ENCODE data around the gene FOXO3. TPM values are rescaled to one million over a fixed set of nuclear protein-coding genes. Genes with fewer than 3 reads are reported as not detected.

FOXO3 gene
- total and polyA plus RNA-seq, 4 donors, result 11.0 to 89.6 (median 44.1) TPM

- no peaks in the 10 kb centered on the region for H3K27me3 ChIP-seq (ENCODE audit: control insufficient read depth in 1 of 2, insufficient read depth in 2 of 2, low read length in 1 of 2)
- H3K9me3 ChIP-seq (ENCODE audit: control insufficient read depth, low read length), result no peaks in the 10 kb centered on the region
- H3K36me3 ChIP-seq (ENCODE audit: control insufficient read depth in 1 of 2, insufficient read depth in 2 of 2, low read length in 1 of 2), result no peaks in the 10 kb centered on the region
- ATAC-seq (ENCODE audit: low FRiP score) (no peak), DNase-seq (no peak)
- H3K27ac ChIP-seq (ENCODE audit: low read depth in 1 of 2, low read length in 2 of 2), result peak overlapping the region; percentile 9 to 98
- WGBS, 2 donors, result 63 to 72% methylated on average over 1 of the region's 1 CpG
- H3K4me1 ChIP-seq (ENCODE audit: control insufficient read depth in 1 of 2, insufficient read depth in 2 of 2, low read length in 2 of 2), result peaks cover 7 to 38% of the 10 kb centered on the region in 2 donors
- intact Hi-C loops (cut with DNase I), result loop anchor here in 1 of 2 donors (5.0 kb wide), 1 partner anchor 68 kb away; no protein-coding TSS in a partner anchor
- H3K4me3 ChIP-seq (ENCODE audit: low read length in 2 of 2), result no peak overlapping the region
These were observed 89.6 kb downstream of the FOXO3 start for GRCh38 chr6:108650325-108650724.

GRCh38 chr6:108650781-108651180 lies 90.1 kb downstream of the FOXO3 start:
- no peak overlapping the region for H3K4me3 ChIP-seq (ENCODE audit: low read length in 2 of 2)
- intact Hi-C loops (cut with DNase I), result loop anchor here in 1 of 2 donors (5.0 kb wide), 1 partner anchor 68 kb away; no protein-coding TSS in a partner anchor
- H3K9me3 ChIP-seq (ENCODE audit: control insufficient read depth, low read length), result no peaks in the 10 kb centered on the region
- no peaks in the 10 kb centered on the region for H3K27me3 ChIP-seq (ENCODE audit: control insufficient read depth in 1 of 2, insufficient read depth in 2 of 2, low read length in 1 of 2)
- no peaks in the 10 kb centered on the region for H3K36me3 ChIP-seq (ENCODE audit: control insufficient read depth in 1 of 2, insufficient read depth in 2 of 2, low read length in 1 of 2)
- ATAC-seq (ENCODE audit: low FRiP score) (no peak), DNase-seq (no peak)
- WGBS, 2 donors, result 70 to 74% methylated on average over 5 of the region's 5 CpGs
- H3K27ac ChIP-seq (ENCODE audit: low read depth in 1 of 2, low read length in 2 of 2), result peak overlapping the region; percentile 43 to 98
- H3K4me1 ChIP-seq (ENCODE audit: control insufficient read depth in 1 of 2, insufficient read depth in 2 of 2, low read length in 2 of 2), result peaks cover 7 to 41% of the 10 kb centered on the region in 2 donors

GRCh38 chr6:108651340-108652227 lies 90.9 kb downstream of the FOXO3 start:
- intact Hi-C loops (cut with DNase I), result loop anchor here (2.0 to 5.0 kb wide), 2 partner anchors 69 to 89 kb away; no protein-coding TSS in a partner anchor
- ATAC-seq (ENCODE audit: low FRiP score), result peak; percentile 62
- 4 to 5% methylated on average over 9 of the region's 9 CpGs for WGBS, 2 donors
- H3K27me3 ChIP-seq (ENCODE audit: control insufficient read depth in 1 of 2, insufficient read depth in 2 of 2, low read length in 1 of 2), result no peaks in the 10 kb centered on the region
- peaks cover 7 to 48% of the 10 kb centered on the region in 2 donors for H3K4me1 ChIP-seq (ENCODE audit: control insufficient read depth in 1 of 2, insufficient read depth in 2 of 2, low read length in 2 of 2)
- no peaks in the 10 kb centered on the region for H3K9me3 ChIP-seq (ENCODE audit: control insufficient read depth, low read length)
- no peak overlapping the region for H3K4me3 ChIP-seq (ENCODE audit: low read length in 2 of 2)
- H3K36me3 ChIP-seq (ENCODE audit: control insufficient read depth in 1 of 2, insufficient read depth in 2 of 2, low read length in 1 of 2), result no peaks in the 10 kb centered on the region
- DNase-seq, result peak; percentile 66 to 79
- peak overlapping the region; percentile 86 to 98 for H3K27ac ChIP-seq (ENCODE audit: low read depth in 1 of 2, low read length in 2 of 2)

- H3K4me1 ChIP-seq (ENCODE audit: control insufficient read depth in 1 of 2, insufficient read depth in 2 of 2, low read length in 2 of 2), result peaks cover 10 to 46% of the 10 kb centered on the region in 2 donors
- intact Hi-C loops (cut with DNase I), result loop anchor here (2.0 to 5.0 kb wide), 2 partner anchors 70 to 90 kb away; no protein-coding TSS in a partner anchor
These were observed 91.7 kb downstream of the FOXO3 start for GRCh38 chr6:108652375-108652774.

GRCh38 chr6:108653949-108654348 lies 93.2 kb downstream of the FOXO3 start:
- H3K9me3 ChIP-seq (ENCODE audit: control insufficient read depth, low read length), result no peaks in the 10 kb centered on the region
- H3K4me1 ChIP-seq (ENCODE audit: control insufficient read depth in 1 of 2, insufficient read depth in 2 of 2, low read length in 2 of 2), result peaks cover 14 to 51% of the 10 kb centered on the region in 2 donors
- no peaks in the 10 kb centered on the region for H3K27me3 ChIP-seq (ENCODE audit: control insufficient read depth in 1 of 2, insufficient read depth in 2 of 2, low read length in 1 of 2)
- no peaks in the 10 kb centered on the region for H3K36me3 ChIP-seq (ENCODE audit: control insufficient read depth in 1 of 2, insufficient read depth in 2 of 2, low read length in 1 of 2)
- intact Hi-C loops (cut with DNase I), result loop anchor here (2.0 to 5.0 kb wide), 2 partner anchors 72 to 91 kb away; no protein-coding TSS in a partner anchor
- peak; percentile 60 to 82 for DNase-seq
- H3K4me3 ChIP-seq (ENCODE audit: low read length in 2 of 2), result no peak overlapping the region
- peak overlapping the region; percentile 67 to 91 for H3K27ac ChIP-seq (ENCODE audit: low read depth in 1 of 2, low read length in 2 of 2)
- WGBS, 2 donors, result 22 to 33% methylated on average over 3 of the region's 3 CpGs
- peak; percentile 59 for ATAC-seq (ENCODE audit: low FRiP score)

More at GRCh38 chr6:108652375-108652774, 91.7 kb downstream of the FOXO3 start:
- ATAC-seq (ENCODE audit: low FRiP score) (no peak), DNase-seq (no peak)
- Histone ChIP-seq H3K27me3 (ENCODE audit: control insufficient read depth in 1 of 2, insufficient read depth in 2 of 2, low read length in 1 of 2) (no peaks in the 10 kb centered on the region), H3K4me3 (ENCODE audit: low read length in 2 of 2) (no peak overlapping the region), H3K36me3 (ENCODE audit: control insufficient read depth in 1 of 2, insufficient read depth in 2 of 2, low read length in 1 of 2) (no peaks in the 10 kb centered on the region), H3K9me3 (ENCODE audit: control insufficient read depth, low read length) (no peaks in the 10 kb centered on the region), H3K27ac (ENCODE audit: low read depth in 1 of 2, low read length in 2 of 2) (peak overlapping the region; percentile 86 to 91)

- H3K4me1 ChIP-seq (ENCODE audit: control insufficient read depth in 1 of 2, insufficient read depth in 2 of 2, low read length in 2 of 2), result peaks cover 14 to 50% of the 10 kb centered on the region in 2 donors
- intact Hi-C loops (cut with DNase I), result loop anchor here in 1 of 2 donors (5.0 kb wide), 1 partner anchor 72 kb away; no protein-coding TSS in a partner anchor
- DNase-seq (no peak), ATAC-seq (ENCODE audit: low FRiP score) (no peak)
- 30% methylated on average over 5 of the region's 5 CpGs for WGBS, 2 donors
- H3K36me3 ChIP-seq (ENCODE audit: control insufficient read depth in 1 of 2, insufficient read depth in 2 of 2, low read length in 1 of 2), result no peaks in the 10 kb centered on the region
- H3K4me3 ChIP-seq (ENCODE audit: low read length in 2 of 2), result no peak overlapping the region
- peak overlapping the region; percentile 91 to 99 for H3K27ac ChIP-seq (ENCODE audit: low read depth in 1 of 2, low read length in 2 of 2)
- no peaks in the 10 kb centered on the region for H3K9me3 ChIP-seq (ENCODE audit: control insufficient read depth, low read length)
- H3K27me3 ChIP-seq (ENCODE audit: control insufficient read depth in 1 of 2, insufficient read depth in 2 of 2, low read length in 1 of 2), result no peaks in the 10 kb centered on the region
These were observed 93.9 kb downstream of the FOXO3 start for GRCh38 chr6:108654465-108655106.

GRCh38 chr6:108655806-108656651 lies 95.3 kb downstream of the FOXO3 start:
- no peak for DNase-seq
- peaks cover 14 to 38% of the 10 kb centered on the region in 2 donors for H3K4me1 ChIP-seq (ENCODE audit: control insufficient read depth in 1 of 2, insufficient read depth in 2 of 2, low read length in 2 of 2)
- no peaks in the 10 kb centered on the region for H3K27me3 ChIP-seq (ENCODE audit: control insufficient read depth in 1 of 2, insufficient read depth in 2 of 2, low read length in 1 of 2)
- intact Hi-C loops (cut with DNase I), result no loop called here
- ATAC-seq (ENCODE audit: low FRiP score), result no peak
- H3K4me3 ChIP-seq (ENCODE audit: low read length in 2 of 2), result peak overlapping the region in 1 of 2 donors; percentile 11
- H3K27ac ChIP-seq (ENCODE audit: low read depth in 1 of 2, low read length in 2 of 2), result peak overlapping the region; percentile 91 to 94
- no peaks in the 10 kb centered on the region for H3K36me3 ChIP-seq (ENCODE audit: control insufficient read depth in 1 of 2, insufficient read depth in 2 of 2, low read length in 1 of 2)
- H3K9me3 ChIP-seq (ENCODE audit: control insufficient read depth, low read length), result no peaks in the 10 kb centered on the region
- WGBS, 2 donors, result 19 to 22% methylated on average over 12 of the region's 12 CpGs

GRCh38 chr6:108656836-108657235 lies 96.1 kb downstream of the FOXO3 start:
- ATAC-seq (ENCODE audit: low FRiP score) (no peak), DNase-seq (no peak)
- Histone ChIP-seq H3K36me3 (ENCODE audit: control insufficient read depth in 1 of 2, insufficient read depth in 2 of 2, low read length in 1 of 2) (no peaks in the 10 kb centered on the region), H3K4me3 (ENCODE audit: low read length in 2 of 2) (peak overlapping the region in 1 of 2 donors; percentile 11), H3K27ac (ENCODE audit: low read depth in 1 of 2, low read length in 2 of 2) (peak overlapping the region; percentile 78 to 91), H3K4me1 (ENCODE audit: control insufficient read depth in 1 of 2, insufficient read depth in 2 of 2, low read length in 2 of 2) (peaks cover 14 to 37% of the 10 kb centered on the region in 2 donors), H3K27me3 (ENCODE audit: control insufficient read depth in 1 of 2, insufficient read depth in 2 of 2, low read length in 1 of 2) (no peaks in the 10 kb centered on the region), H3K9me3 (ENCODE audit: control insufficient read depth, low read length) (no peaks in the 10 kb centered on the region)
- intact Hi-C loops (cut with DNase I), result no loop called here
- WGBS, 2 donors, result 62 to 63% methylated on average over 2 of the region's 2 CpGs
